Sigmoid colon (tissue), 3 donors: ENCODE data around the gene POLR1H.

Experiments
- POLR2A ChIP-seq, 2 donors: fragments of 450-650 bp; IDR thresholded peaks; one replicate each; pipeline ENCODE4 v1.6.1; 2016; ENCODE audit warnings: antibody characterized with exemption in 2 of 2, mild to moderate bottlenecking in 2 of 2, moderate library complexity in 2 of 2
- TF ChIP-seq, protein P1 (sequence below), 4 experiments: fragments of 450-650 bp in 3 of 4; fragments of 200-600 bp in 1 of 4; IDR thresholded peaks; one replicate each; pipeline ENCODE4 v1.5.1; 2016 to 2019; ENCODE audit warnings: antibody characterized with exemption in 4 of 4, mild to moderate bottlenecking in 3 of 4, moderate library complexity in 2 of 4

DNA sequence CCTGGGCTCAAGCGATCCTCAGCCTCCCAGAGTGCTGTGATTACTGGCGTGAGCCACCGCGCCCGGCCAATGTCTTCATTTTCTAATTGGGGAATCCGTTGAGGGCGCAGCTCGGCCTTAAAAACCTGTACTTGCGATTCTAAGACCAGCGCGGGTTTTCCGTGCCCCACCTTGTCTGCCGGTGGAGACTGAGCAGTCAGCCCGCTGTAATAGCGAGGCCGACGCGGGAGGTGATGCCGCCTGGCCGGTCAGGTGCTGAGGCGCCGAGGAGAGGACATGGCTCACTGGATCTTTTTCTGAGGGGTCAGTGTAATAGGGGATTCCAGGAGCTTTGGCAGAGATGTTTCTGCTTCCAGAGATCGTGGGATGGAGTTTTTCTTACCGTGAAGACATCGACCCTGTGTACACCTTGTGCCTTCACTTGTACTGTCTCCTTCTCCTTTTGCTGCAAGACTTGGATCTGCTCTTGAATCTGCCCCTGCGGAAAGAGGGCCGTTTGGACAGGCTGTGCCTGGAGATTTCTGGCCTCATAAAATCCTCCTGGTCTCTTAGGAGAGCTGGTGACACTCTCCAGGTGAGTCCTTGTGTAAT is 50.3 kb downstream of the POLR1H start:
- TF ChIP-seq, protein P1, sequence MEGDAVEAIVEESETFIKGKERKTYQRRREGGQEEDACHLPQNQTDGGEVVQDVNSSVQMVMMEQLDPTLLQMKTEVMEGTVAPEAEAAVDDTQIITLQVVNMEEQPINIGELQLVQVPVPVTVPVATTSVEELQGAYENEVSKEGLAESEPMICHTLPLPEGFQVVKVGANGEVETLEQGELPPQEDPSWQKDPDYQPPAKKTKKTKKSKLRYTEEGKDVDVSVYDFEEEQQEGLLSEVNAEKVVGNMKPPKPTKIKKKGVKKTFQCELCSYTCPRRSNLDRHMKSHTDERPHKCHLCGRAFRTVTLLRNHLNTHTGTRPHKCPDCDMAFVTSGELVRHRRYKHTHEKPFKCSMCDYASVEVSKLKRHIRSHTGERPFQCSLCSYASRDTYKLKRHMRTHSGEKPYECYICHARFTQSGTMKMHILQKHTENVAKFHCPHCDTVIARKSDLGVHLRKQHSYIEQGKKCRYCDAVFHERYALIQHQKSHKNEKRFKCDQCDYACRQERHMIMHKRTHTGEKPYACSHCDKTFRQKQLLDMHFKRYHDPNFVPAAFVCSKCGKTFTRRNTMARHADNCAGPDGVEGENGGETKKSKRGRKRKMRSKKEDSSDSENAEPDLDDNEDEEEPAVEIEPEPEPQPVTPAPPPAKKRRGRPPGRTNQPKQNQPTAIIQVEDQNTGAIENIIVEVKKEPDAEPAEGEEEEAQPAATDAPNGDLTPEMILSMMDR (IDR thresholded peaks at IDR 0.05) = no peak
- no peak for TF ChIP-seq POLR2A (IDR thresholded peaks at IDR 0.05)
